MM.1S (cell line): ENCODE results near the gene YIPF3.

Experiments
- DNase-seq: peaks from one replicate; pipeline ENCODE4 v3.0.0-alpha.2; 2015
- H2AFZ ChIP-seq: fragments of 300-600 bp; sonication (generic); 2 replicates; pipeline ENCODE4 v1.6.0; 2016; ENCODE audit warnings: antibody characterized with exemption, low read length
- H3F3A ChIP-seq: fragments of 300-600 bp; sonication (generic); 2 replicates; pipeline ENCODE4 v1.6.1; 2016; ENCODE audit warnings: mild to moderate bottlenecking, antibody characterized with exemption, low read length, moderate library complexity, mixed read lengths; ENCODE audit not compliant: insufficient read depth
- H3K27ac ChIP-seq: fragments of 300-600 bp; sonication (generic); 2 replicates; pipeline ENCODE4 v1.5.1; 2016; ENCODE audit warnings: mild to moderate bottlenecking, low read length
- H3K27me3 ChIP-seq: fragments of 300-600 bp; sonication (generic); replicated peaks from 2 replicates; pipeline ENCODE4 v1.6.0; 2016; ENCODE audit warnings: low read length; ENCODE audit not compliant: insufficient read depth
- H3K36me3 ChIP-seq: fragments of 300-600 bp; sonication (generic); replicated peaks from 2 replicates; pipeline ENCODE4 v1.6.1; 2016; ENCODE audit warnings: mild to moderate bottlenecking, low read length, mixed read lengths; ENCODE audit not compliant: insufficient read depth
- H3K4me1 ChIP-seq: fragments of 300-600 bp; sonication (generic); 2 replicates; pipeline ENCODE4 v1.6.1; 2016; ENCODE audit warnings: low read length, mixed read lengths
- H3K4me2 ChIP-seq: fragments of 300-600 bp; sonication (generic); 2 replicates; pipeline ENCODE4 v1.6.0; 2016; ENCODE audit warnings: low read depth, low read length
- H3K4me3 ChIP-seq: fragments of 300-600 bp; sonication (generic); 2 replicates; pipeline ENCODE4 v1.5.1; 2016; ENCODE audit warnings: low read length, mixed read lengths
- H3K79me2 ChIP-seq: fragments of 300-600 bp; sonication (generic); 2 replicates; pipeline ENCODE4 v1.6.1; 2016; ENCODE audit warnings: mixed run types, low read length, mixed read lengths
- H3K9ac ChIP-seq: fragments of 300-600 bp; sonication (generic); 2 replicates; pipeline ENCODE4 v1.6.1; 2016; ENCODE audit warnings: low read length, mixed read lengths
- H3K9me2 ChIP-seq: fragments of 300-600 bp; sonication (generic); replicated peaks from 2 replicates; pipeline ENCODE4 v1.6.1; 2016; ENCODE audit warnings: mild to moderate bottlenecking, low read length, mixed read lengths; ENCODE audit not compliant: insufficient read depth
- H3K9me3 ChIP-seq: fragments of 300-600 bp; sonication (generic); replicated peaks from 2 replicates; pipeline ENCODE4 v1.6.1; 2016; ENCODE audit warnings: mild to moderate bottlenecking, low read length, mixed read lengths; ENCODE audit not compliant: insufficient read depth
- H4K20me1 ChIP-seq: fragments of 300-600 bp; sonication (generic); 2 replicates; pipeline ENCODE4 v1.6.1; 2016; ENCODE audit warnings: mild to moderate bottlenecking, low read length, moderate library complexity, mixed read lengths; ENCODE audit not compliant: insufficient read depth
- CTCF ChIP-seq: fragments of 300-600 bp; sonication (generic); IDR thresholded peaks from 2 replicates; pipeline ENCODE4 v1.5.1; 2016; ENCODE audit warnings: antibody characterized with exemption, low read length, mixed read lengths
- EZH2 ChIP-seq: fragments of 300-600 bp; sonication (generic); optimal IDR thresholded peaks from 2 replicates; pipeline ENCODE3; 2017; ENCODE audit warnings: low read depth, mild to moderate bottlenecking, antibody characterized with exemption, low read length, mixed read lengths
- EZH2phosphoT487 ChIP-seq: fragments of 300-600 bp; sonication (generic); IDR thresholded peaks from 2 replicates; pipeline ENCODE4 v1.6.1; 2018; ENCODE audit warnings: antibody characterized with exemption, low read length

The YIPF3 gene

GRCh38 chr6:43471399-43471798 is 45.3 kb downstream of the YIPF3 start:
- H3K9me3 ChIP-seq: no peaks in the 10 kb centered on the region
- H3K36me3 ChIP-seq: no peaks in the 10 kb centered on the region
- TF ChIP-seq CTCF: no peak
- no peak for TF ChIP-seq EZH2phosphoT487
- TF ChIP-seq EZH2: no peak
- no peaks in the 10 kb centered on the region for H3F3A ChIP-seq
- no peak overlapping the region for H3K9ac ChIP-seq
- no peaks in the 10 kb centered on the region for H3K4me1 ChIP-seq
- H2AFZ ChIP-seq: no peak overlapping the region
- DNase-seq: no peak
- no peaks in the 10 kb centered on the region for H4K20me1 ChIP-seq
- no peaks in the 10 kb centered on the region for H3K27me3 ChIP-seq
- H3K9me2 ChIP-seq: no peaks in the 10 kb centered on the region
- H3K4me2 ChIP-seq: no peak overlapping the region
- no peak overlapping the region for H3K4me3 ChIP-seq
- no peaks in the 10 kb centered on the region for H3K79me2 ChIP-seq
- H3K27ac ChIP-seq: no peak overlapping the region

GRCh38 chr6:43469947-43470346 is 46.8 kb downstream of the YIPF3 start:
- H3F3A ChIP-seq: no peaks in the 10 kb centered on the region
- H2AFZ ChIP-seq: no peak overlapping the region
- TF ChIP-seq EZH2: no peak
- no peak for TF ChIP-seq CTCF
- TF ChIP-seq EZH2phosphoT487: no peak
- H3K4me3 ChIP-seq: no peak overlapping the region
- no peaks in the 10 kb centered on the region for H3K9me3 ChIP-seq
- no peaks in the 10 kb centered on the region for H3K9me2 ChIP-seq
- H3K9ac ChIP-seq: no peak overlapping the region
- no peaks in the 10 kb centered on the region for H3K36me3 ChIP-seq
- H4K20me1 ChIP-seq: no peaks in the 10 kb centered on the region
- no peak overlapping the region for H3K27ac ChIP-seq
- DNase-seq: no peak
- H3K4me1 ChIP-seq: no peaks in the 10 kb centered on the region
- H3K27me3 ChIP-seq: no peaks in the 10 kb centered on the region
- H3K4me2 ChIP-seq: no peak overlapping the region
- no peaks in the 10 kb centered on the region for H3K79me2 ChIP-seq

- no peak overlapping the region for H3K27ac ChIP-seq
- H3K79me2 ChIP-seq: no peaks in the 10 kb centered on the region
- H4K20me1 ChIP-seq: no peaks in the 10 kb centered on the region
- no peak overlapping the region for H2AFZ ChIP-seq
- no peaks in the 10 kb centered on the region for H3K9me3 ChIP-seq
- no peaks in the 10 kb centered on the region for H3K36me3 ChIP-seq
- no peak overlapping the region for H3K4me2 ChIP-seq
- no peaks in the 10 kb centered on the region for H3K4me1 ChIP-seq
- H3K9ac ChIP-seq: no peak overlapping the region
- no peak for DNase-seq
- H3K27me3 ChIP-seq: no peaks in the 10 kb centered on the region
- no peak overlapping the region for H3K4me3 ChIP-seq
- no peak for TF ChIP-seq CTCF
- no peak for TF ChIP-seq EZH2phosphoT487
- no peaks in the 10 kb centered on the region for H3F3A ChIP-seq
- H3K9me2 ChIP-seq: no peaks in the 10 kb centered on the region
Measured at GRCh38 chr6:43468748-43469681, 47.7 kb downstream of the YIPF3 start.
